Head of caudate nucleus (tissue), 42 donors: ENCODE results near the gene MMP2.

Experiments
- DNase-seq, 42 donors: peaks; one replicate each; pipeline versions ENCODE4 v3.0.0 to v3.0.0-alpha.2; 2020 to 2021; ENCODE audit warnings: mixed read lengths in 7 of 42
- intact Hi-C: fragments of 100-400 bp; cut with DNase I; formaldehyde crosslinking; loops from one replicate; pipeline ENCODE4 v1.15.0; 2022

The MMP2 gene

GRCh38 chr16:55542459-55543082 is 63.6 kb downstream of the MMP2 start:
- DNase-seq, result no peak
- intact Hi-C loops, result loop anchor here (2.0 to 5.0 kb wide), 2 partner anchors 48 to 75 kb away; no protein-coding TSS in a partner anchor

DNA sequence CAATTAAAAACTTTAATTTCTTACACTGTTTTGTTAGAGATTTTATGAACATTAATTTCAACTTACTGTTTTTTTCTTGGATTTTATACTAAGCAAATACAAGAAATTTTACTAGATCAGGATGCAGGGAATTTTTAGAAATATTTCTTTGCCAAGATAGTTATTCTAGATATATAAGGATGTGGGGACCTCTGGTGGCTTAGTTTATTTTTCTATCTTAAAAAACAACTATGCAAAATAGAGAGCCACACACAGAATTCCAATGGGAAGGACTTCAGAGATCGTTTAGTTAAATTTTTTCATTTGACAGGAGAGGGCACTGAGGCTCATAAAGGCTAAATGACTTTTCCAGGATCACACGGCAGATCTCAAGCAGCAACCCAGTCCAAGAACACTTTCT is 64.5 kb downstream of the MMP2 start:
- DNase-seq, result peak in 1 of 42 donors; percentile 16
- intact Hi-C loops, result loop anchor here (2.0 to 5.0 kb wide), 2 partner anchors 49 to 76 kb away; no protein-coding TSS in a partner anchor

DNA sequence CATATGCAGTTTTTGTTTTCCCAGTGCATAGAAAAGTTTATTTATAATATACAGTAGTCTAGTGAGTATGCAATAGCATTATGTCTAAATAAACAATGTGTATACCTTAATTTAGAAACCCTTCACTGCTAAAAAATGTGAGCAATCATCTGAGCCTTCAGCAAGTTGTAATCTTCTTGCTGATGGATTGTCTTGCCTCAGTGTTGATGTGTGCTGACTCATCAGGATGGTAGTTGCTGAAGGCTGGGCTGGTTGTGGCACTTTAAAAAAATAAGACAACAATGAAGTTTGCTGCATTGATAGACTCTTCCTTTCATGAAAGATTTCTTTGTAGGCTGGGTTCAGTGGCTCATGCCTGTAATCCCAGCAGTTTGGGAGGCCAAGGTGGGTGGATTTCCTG is 73.6 kb downstream of the MMP2 start:
- intact Hi-C loops, result no loop called here
- no peak for DNase-seq

GRCh38 chr16:55555436-55555835 is 76.4 kb downstream of the MMP2 start:
- no peak for DNase-seq
- intact Hi-C loops, result no loop called here
